Superior temporal gyrus (tissue), 1 donor: ENCODE results near the gene IDNK.

Experiments used
- DNase-seq: peaks from one replicate; pipeline ENCODE4 v3.0.0-alpha.2; 2016; ENCODE audit errors: extremely low spot score

Gene IDNK

GRCh38 chr9:83633676-83634075 is 10.7 kb downstream of the IDNK start:
- no peak for DNase-seq

- DNase-seq, result no peak
Measured at GRCh38 chr9:83636813-83637212, 13.9 kb downstream of the IDNK start.

GRCh38 chr9:83637389-83637788 is 14.4 kb downstream of the IDNK start:
- no peak for DNase-seq

- DNase-seq, result peak; percentile 46
Measured at GRCh38 chr9:83639266-83639665, 16.3 kb downstream of the IDNK start.

- DNase-seq, result no peak
Measured at GRCh38 chr9:83642793-83643192, 19.9 kb downstream of the IDNK start.

GRCh38 chr9:83646500-83647239 is 23.7 kb downstream of the IDNK start:
- DNase-seq, result no peak

DNA sequence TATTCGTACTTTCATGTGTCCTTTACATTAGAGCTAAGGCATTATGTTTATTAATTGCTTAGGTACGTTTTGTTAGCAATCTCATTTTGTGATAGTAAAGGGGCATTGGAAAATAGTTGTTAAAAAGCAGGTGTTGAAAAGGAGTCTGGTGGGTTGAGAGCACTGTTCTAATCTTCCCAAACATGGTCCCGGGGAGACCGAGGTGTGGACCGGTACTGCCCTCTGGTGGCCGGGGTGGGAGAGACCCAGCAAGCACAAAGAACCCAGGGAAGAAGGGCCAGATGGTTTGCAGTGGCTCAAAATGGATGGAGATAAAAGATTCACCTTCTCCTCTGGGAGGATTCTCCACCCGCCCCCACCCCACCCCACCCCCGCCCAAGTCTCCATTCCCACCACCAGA is 26.1 kb downstream of the IDNK start:
- no peak for DNase-seq

DNA sequence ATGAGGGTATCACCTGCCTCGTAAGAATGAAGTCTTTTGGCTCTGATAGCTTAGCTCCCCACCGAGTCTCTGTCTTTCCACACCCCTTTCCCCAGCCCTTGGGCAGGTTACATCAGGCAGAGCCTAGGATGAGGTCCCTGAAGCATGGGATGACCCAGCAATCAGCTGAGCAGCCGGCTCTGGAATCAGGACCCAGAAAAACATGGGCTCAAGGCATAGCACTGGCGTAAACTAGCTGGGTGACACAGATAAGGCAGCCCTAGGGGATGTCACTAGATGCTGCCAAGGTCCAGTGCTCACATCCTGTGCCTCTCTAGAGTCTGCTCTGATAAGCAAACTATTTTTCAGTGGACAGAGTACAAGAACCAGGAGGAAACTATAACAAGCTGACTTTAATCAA is 26.6 kb downstream of the IDNK start:
- DNase-seq, result no peak

DNA sequence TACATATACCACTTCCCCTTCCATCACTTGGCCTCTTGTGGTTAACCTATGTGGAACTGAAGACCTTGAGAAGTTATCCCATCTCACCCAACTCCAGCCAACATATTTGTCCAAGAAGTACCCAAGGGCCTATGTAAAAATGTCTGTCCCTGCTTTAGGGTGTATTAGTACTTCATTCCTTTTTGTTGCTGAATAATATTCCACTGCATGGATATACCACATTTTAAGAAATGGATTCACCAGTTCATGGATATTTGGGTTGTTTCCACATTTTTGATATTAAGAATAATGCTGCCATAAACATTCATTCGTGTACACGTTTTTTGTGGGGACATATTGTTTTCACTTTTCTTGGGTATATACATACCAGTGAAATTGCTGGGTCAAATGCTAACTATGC is 28.6 kb downstream of the IDNK start:
- DNase-seq, result no peak

DNA sequence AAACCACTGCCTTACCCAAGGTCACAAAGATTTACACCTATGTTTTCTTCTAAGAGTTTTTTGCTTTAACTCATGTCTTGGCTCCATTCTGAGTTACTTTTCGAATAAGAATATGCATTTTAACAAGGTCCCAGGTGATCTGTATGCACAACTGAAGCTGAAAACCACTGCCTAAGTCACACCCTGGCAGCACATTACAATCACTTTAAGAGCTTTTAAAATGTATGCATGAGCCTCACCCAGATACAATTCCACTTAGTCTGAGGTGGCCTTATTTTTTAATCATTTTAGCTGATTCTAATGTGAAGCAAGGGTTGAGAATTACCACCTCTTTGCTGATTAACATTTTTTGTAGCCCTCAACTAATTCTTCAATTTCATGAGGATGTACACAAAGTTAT is 29.5 kb downstream of the IDNK start:
- no peak for DNase-seq

DNA sequence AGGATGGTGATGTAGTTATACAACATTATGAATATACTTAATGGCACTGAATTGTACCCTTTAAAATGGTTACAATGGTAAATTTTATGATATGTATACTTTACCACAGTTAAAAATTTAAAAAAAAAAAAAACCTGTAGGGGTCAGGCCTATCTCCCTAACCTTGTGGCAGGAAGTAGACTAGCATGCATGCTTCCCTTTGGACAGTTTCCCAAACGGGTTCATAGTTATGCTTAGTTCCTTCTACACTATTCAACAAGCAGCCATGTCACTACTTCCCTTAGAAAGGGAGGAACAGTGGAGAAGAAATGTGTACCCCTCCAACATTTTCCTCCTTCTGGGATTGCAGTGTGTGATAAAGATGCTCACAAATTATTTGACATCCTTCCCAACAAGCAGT is 32.5 kb downstream of the IDNK start:
- DNase-seq, result no peak

- no peak for DNase-seq
Measured at GRCh38 chr9:83656032-83656680, 33.2 kb downstream of the IDNK start.

- DNase-seq, result no peak
Measured at GRCh38 chr9:83656952-83657351, 34.0 kb downstream of the IDNK start.

DNA sequence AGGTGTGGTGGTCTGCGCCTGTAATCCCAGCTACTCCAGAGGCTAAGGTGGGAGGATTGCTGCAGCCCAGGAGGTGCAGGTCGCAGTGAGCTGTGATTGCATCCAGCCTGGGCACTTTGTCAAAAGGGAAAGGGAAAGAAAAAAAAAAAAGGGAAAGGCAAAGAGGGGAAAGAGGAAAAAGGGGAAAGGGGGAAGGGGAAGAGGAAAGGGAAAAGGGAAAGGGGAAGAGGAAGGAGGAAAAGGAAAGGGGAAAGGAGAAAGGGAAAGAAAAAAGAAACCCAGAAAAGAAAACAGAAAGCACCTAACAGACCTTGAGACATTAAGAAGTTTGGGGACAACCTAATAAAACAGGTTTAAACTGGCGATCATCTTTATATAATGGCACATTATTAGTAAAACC is 40.0 kb downstream of the IDNK start:
- no peak for DNase-seq

DNA sequence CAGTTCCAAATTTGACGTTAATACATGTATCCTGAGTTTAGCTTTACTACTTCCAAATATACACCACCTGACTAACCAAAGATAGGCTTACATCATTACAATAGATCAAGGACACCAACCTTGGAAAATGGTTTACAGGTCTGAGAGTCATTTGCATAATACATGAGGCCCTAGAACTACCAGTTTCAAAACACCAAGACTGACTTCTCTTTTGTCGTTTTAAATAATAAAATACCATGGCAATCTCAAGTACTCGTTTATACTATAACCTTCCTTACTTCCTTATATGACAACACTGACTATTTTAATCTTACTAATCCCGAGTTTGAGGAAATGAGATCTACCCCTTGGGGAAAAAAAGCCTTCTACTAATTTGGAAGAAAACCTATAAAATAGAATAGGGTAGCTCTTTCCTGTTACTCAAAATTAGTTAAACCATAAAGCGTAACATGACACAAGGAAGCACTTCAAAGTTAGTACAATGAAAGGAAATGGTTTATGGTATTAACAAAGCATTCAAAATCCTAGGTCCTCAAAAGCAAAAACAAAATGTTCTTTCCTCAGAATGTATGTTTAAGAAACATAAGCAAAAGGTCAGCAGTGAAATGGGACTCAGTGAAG is 42.7 kb downstream of the IDNK start:
- no peak for DNase-seq

GRCh38 chr9:83669067-83669466 is 46.1 kb downstream of the IDNK start:
- DNase-seq, result no peak

- no peak for DNase-seq
Measured at GRCh38 chr9:83670381-83670780, 47.4 kb downstream of the IDNK start.

DNA sequence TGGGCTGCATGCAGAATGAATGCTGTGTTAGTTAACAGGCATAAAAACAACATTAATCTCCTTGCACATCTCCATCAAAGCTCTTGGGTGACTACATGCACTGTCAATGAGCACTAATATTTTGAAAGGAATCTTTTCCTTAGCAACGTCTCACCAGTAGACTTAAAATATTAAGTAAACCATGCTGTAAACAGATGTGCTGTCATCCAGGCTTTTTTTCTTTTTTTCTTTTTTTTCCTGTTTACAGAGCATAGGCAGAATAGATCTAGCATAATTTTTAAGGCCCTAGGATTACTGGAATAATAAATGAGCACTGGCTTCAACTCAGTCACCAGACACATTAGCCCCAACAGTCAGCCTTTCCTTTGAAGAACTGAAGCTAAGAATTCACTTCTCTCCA is 48.5 kb downstream of the IDNK start:
- DNase-seq, result no peak

DNA sequence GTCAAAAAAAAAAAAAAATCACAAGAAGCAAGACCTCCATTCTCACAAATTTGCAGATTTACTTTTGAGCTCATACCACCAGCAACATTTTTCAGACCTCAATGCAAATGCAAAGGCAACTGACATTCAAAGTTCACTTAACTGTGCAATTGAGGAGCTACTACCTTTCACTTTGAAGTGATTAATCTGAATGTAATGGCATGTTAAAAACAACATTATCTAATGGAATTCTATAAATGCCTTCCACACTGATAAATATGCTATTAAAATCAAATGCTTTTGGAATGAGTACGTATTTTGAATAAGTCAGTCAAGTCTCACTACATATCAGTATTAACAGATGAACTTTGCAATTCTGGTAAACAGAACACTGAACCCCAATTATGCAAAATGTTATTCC is 52.5 kb downstream of the IDNK start:
- DNase-seq, result no peak

DNA sequence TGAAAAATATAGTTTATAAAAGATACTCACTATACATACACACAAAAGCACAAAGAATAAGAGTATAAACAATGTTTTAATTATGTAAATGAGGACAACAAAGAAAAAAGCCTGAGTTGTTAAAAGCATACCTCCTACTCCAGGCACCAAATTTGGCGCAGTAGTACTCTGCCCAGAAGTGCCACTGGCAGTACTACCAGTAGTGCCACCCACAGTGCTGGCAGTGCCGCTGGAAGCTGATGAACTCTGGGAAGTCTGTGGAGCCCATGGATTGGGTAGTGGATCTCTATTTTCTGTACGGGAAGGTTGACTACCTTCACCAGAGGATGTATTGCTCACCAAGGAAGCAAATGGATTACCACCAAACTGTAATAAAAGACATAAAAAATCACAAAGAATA is 54.7 kb downstream of the IDNK start:
- no peak for DNase-seq

- no peak for DNase-seq
Measured at GRCh38 chr9:83680233-83680632, 57.3 kb downstream of the IDNK start.

DNA sequence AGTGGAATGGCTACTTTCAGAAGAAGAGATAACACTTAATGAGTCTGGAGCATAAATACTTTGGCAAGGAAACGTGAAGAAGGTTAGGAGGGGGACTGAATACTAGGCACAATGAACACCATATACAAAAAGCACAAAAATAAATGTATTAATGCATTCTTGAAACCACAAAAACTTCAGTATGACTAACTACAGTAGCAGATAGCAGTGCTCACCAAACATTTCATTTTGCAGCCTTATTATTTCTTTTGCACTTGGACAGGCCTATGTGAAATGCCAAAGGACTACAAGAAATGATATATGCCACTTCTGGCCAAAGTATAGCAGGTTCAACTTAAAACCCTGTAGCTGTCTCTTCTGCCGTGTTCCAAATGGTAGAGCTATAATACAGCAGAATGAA is 58.5 kb downstream of the IDNK start:
- DNase-seq, result no peak

DNA sequence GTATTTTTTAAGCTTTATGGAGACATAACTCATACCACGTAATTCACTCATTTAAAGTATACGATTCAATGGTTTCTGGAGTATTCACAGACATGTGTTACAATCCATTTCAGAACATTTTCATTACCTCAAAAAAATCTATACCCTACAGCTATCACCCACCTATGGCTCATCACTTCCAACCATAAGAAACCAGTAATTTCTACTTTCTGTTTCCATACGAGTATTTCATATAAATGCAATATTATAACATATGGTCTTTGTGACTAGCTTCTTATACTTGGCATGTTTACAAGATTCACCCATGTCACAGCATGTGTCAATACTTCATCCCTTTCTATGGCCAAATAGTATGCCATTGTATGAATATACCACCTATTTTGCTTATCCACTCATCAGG is 66.0 kb downstream of the IDNK start:
- DNase-seq, result no peak
